DND-41 (cell line): ENCODE data around the gene TMEM94.

Experiments used
- CTCF ChIP-seq: IDR thresholded peaks from 2 replicates; pipeline ENCODE4 v1.5.1; 2012; ENCODE audit warnings: borderline replicate concordance, low read length, moderate library complexity, mild to moderate bottlenecking; ENCODE audit not compliant: poor library complexity, severe bottlenecking; ENCODE audit errors: extremely low read depth
- EZH2 ChIP-seq: IDR thresholded peaks from 3 replicates; pipeline ENCODE4 v1.6.1; 2012; ENCODE audit warnings: borderline replicate concordance, low read depth, mild to moderate bottlenecking, moderate library complexity, low read length, inconsistent platforms; ENCODE audit not compliant: severe bottlenecking

- no peak for TF ChIP-seq CTCF
- TF ChIP-seq EZH2: no peak
These were observed 84.6 kb downstream of the TMEM94 start for GRCh38 chr17:75540923-75541503.
